Adipose tissue (tissue), 3 donors: ENCODE data around the gene CCDC157. TPM values are rescaled to one million over a fixed set of nuclear protein-coding genes. Genes with fewer than 3 reads are reported as not detected.
A peak's percentile ranks its signal among the peaks of the same experiment; 100 is the strongest.

ENCODE experiments used
- H3K27ac ChIP-seq: one replicate; pipeline ENCODE4 v1.5.1; 2013; ENCODE audit warnings: low read depth, low read length
- WGBS, 3 donors: extraction: QIAGEN DNeasy Blood & Tissue Kit; methylation state at CpG; one replicate each; pipeline ENCODE4 v1.1.7; 2013; 5-methylcytosine and 5-hydroxymethylcytosine counted together
- polyA plus RNA-seq, 3 donors: library from polyadenylated mRNA; stranded (reverse); fragments of 200-250 nt; gene quantifications; one replicate each; pipeline ENCODE4 v1.2.3, GENCODE V29; 2013
- donor health status: healthy with polysubstance abuse.
- donor health status: Bipolar disorder and iron deficiency.
- donor health status: healthy.

Gene CCDC157
- polyA plus RNA-seq, 3 donors = 1.3 to 1.5 (median 1.5) TPM

DNA sequence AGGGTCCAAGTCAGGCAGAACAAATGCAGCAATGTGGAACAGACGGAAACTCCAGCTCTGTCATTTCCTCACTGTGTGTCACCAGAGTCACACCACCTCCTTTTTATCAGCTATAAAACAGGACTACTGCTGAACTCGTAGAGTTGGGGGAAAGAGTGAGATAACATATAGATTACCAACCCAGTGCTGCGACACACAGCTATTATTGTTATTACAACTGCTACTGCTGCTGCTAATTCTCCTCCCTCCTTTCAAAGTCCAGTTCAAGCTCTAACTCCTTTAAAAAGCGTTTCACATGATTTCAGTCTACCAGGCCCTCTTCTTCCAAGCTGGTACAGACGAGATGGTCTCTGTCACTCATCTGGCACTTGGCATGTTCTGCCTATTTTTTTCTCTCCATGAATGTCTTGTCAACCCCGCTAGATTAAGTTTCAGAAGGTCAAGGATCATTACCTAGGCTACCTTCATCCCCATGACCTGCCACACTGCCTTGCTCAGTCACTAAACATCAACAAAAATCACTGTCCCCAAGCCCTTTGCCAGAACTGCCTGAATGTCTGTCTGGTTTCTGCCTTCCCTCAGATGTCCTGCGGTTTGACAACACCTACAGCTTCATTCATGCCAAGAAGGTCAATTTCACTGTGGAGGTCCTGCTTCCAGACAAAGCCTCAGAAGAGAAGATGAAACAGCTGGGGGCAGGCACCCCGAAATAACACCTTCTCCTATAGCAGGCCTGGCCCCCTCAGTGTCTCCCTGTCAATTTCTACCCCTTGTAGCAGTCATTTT lies 65.1 kb downstream of the CCDC157 start:
- 55 to 80% (median 79%) methylated on average over 8 of the region's 8 CpGs for WGBS, 3 donors
- H3K27ac ChIP-seq = no peak overlapping the region

DNA sequence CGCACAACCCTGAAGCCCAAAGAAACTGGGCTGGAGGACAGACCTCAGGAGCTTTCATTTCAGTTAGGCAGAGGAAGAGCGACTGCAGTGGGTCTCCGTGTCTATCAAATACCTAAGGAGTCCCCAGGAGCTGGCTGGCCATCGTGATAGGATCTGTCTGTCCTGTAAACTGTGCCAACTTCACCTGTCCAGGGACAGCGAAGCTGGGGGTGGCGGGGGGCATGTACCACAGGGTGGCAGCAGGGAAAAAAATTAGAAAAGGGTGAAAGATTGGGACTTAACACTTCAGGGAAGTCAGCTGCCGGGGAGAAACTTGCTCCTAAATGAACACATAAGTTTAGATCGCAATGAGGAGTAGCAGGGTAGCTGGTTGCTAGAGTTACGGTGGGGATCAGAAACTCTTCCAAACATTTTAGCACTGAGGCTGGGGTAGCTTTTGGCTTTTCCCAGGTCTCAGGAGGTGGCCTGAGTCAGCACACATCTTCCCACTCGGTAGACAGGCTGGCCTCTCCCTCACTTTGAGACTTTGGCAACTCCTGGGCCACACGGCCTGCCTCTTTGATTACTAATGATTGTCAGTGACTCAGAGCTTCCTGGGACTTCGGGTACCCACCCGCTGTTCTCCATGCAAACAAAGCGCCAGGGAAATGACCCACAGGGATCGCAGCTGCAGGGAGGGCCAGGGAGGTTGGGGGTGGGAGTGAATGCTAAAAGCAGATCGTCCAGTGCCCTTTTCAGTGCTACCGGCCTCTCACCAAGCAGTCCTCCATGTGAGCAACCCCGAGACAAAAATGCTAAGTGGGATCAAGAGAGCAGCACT lies 65.9 kb downstream of the CCDC157 start:
- WGBS, 3 donors = 29 to 42% (median 37%) methylated on average over 18 of the region's 18 CpGs
- H3K27ac ChIP-seq = no peak overlapping the region

DNA sequence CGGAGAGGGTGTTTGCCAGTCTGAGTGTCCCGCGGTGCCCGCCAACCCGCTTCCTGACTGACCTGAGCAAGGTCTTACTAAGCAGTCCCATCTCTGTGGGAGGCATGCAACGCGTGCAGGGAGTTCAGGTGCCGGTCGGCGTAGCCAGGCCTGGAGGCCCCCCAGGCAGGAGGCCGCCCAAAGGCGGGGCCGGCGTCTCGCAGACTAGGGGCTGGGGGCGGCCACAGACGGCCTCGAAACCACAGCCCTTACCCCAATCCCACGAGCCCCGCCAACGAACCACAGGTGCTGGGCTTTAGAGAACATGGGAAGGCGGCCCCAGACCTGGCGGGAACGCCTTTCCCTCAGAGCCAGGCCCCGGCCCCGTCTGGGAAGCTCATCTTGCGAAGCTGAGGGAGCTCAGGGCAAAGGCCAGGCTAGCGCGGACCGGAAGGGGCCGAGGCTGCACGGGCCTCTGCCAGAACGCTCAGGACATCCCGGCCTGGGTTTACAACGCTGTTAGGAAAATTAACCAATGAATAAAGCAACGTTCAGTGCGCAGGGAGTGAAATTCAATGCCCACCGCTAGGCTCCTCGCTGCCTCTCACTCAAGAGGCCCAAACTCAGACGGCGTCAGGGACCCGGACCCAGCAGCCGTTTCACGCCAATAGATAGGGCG lies 66.6 kb downstream of the CCDC157 start:
- WGBS, 3 donors = 0% methylated on average over 45 of the region's 45 CpGs
- H3K27ac ChIP-seq = peak overlapping the region; percentile 90

DNA sequence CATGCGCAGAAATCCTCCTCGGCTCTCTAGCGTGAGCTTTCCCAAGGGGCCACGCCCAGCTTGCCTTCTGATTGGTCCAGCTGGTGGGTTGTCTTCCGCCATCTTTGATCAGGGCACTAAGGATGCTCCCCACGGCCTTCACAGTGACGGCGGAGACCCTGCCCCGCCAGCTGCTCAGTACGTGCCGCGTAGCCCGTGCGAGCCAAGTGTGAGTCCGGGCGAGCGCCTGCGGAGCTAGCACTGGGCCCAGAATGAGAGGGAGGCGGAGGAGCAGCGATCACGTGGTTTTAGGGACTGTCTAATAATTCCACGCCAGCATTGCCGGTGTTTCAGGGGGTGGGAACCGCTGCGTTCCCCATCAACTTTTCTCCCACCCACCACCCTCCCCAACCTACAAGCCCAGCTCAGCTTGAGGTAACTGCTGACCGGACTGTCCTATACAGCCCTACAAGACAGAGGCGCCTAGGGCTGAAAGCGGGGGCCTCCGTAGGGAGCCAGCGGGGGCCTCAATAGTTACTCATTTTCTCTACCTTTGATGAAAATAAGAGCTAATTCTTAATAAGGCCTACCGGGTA lies 67.2 kb downstream of the CCDC157 start:
- WGBS, 3 donors = 2 to 3% (median 2%) methylated on average over 31 of the region's 31 CpGs
- H3K27ac ChIP-seq = peak overlapping the region; percentile 90

DNA sequence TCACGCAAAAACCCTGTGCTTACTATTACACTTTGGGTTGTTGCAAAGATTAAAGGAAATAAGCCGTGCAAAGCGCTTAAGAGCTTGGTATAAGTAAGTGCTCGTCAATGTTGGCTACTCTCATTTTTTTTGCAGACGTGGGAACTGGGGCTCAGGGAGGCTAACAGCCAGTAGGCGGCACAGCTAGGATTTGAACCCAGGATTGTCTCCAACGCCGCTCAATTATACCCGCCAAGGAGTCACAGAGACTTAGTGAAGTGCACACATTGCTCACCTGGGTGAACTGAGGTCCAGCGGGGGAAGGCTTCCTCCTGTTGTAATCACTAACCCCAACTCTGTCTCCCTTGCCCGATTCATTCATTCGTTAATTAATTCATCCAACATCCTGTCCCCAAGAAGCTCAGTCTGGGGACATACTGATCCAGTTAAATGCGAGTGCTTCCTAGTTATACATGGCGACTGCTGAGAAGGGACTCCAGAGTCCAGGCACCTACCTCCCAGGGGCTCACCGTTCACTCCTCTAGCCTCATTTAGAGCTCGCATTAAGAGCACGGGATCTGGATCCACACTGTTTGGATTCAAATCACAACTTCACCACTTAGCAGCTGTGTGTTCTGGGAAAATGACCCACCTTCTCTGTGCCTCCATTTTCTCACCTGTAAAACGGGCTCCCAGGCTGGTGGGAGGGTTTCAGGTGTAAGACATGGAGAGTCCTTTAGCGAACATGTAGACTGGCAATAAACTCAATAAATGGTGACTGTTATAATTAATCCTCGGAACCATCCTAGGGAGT lies 67.9 kb downstream of the CCDC157 start:
- 42 to 48% (median 43%) methylated on average over 20 of the region's 20 CpGs for WGBS, 3 donors
- no peak overlapping the region for H3K27ac ChIP-seq

DNA sequence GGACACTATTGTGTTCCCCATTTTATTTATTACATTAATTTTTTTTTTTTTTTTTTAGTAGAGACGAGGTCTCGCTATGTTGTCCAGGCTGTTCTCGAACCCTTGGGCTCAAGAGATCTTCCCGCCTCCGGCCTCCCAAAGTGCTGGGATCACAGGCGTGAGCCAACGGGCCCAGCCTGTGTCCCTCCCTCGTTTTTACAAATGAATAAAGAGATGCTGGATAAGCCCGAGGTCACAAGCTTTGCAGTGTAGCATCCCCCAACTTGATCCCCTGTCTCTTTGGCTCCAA lies 68.5 kb downstream of the CCDC157 start:
- H3K27ac ChIP-seq = no peak overlapping the region
- WGBS, 3 donors = 2 to 11% (median 9%) methylated on average over 9 of the region's 9 CpGs

DNA sequence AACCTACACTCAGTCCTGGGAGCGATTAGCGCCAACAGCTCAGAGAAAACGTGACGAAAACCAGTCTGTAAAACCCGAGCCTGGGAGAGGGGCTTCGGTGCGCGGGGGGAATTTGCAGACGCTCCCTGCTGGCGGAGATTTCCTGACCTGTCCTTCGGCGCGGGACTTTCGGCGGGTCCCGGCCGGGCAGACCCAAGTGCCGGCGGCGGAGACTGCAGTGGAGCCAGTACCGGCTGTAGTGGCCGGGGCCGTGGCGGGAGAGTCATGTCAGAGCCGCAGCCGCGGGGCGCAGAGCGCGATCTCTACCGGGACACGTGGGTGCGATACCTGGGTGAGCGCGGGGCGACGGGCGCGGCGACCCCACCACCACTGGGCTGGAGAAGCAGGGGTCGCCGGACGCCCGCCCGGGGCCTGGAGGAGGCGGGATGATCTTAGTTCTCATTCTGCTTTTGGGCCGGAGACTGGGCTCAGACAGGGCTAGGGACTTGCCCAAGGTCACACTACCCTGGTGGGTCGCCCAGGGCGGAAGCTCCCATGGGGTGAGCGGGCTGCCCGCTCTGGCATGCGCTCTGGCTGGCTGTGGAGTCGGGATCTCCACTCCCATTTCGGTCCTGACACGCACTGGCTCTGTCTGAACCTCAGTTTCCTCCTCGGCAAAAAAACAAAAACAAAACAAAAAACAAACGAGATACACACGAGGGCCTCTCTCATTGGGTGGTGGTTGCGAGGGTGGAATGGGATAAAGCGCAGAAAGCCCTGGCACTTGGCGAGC lies 69.0 kb downstream of the CCDC157 start, which contains the start of gene MTFP1:
MTFP1 (plus strand) TSS at position 153 of the 772 bp plus-strand sequence; CDS start at position 265, 112 bp downstream.
- 0 to 2% (median 2%) methylated on average over 55 to 61 of the region's 61 CpGs for WGBS, 3 donors
- H3K27ac ChIP-seq = peak within 1 kb of the TSS; percentile 19

Other genes starting within 250 kb of the CCDC157 start
- 100 to 1,000 TPM in 1 of 3 donors, 1 to 10 TPM in 1, under 1 TPM in 1; 0.60 to 117 (median 4.5) TPM for gene LIF, start 110.2 kb upstream of the CCDC157 start, polyA plus RNA-seq
- gene OSM, start 90.2 kb upstream of the CCDC157 start, polyA plus RNA-seq = 10 to 100 TPM in 1 of 3 donors, 1 to 10 TPM in 1, under 1 TPM in 1; 0.45 to 14.7 (median 7.7) TPM
- 10 to 100 TPM in 2 of 3 donors, 1 to 10 TPM in 1; 8.7 to 27.3 (median 19.3) TPM for gene CASTOR1, start 67.5 kb upstream of the CCDC157 start, polyA plus RNA-seq
- 10 to 100 TPM; 10.8 to 33.3 (median 17.8) TPM for gene TBC1D10A, start 30.1 kb upstream of the CCDC157 start, polyA plus RNA-seq
- gene SF3A1, start 113 bp upstream of the CCDC157 start, polyA plus RNA-seq = 10 to 100 TPM; 22.8 to 34.7 (median 24.9) TPM
- gene RNF215, start 30.4 kb downstream of the CCDC157 start, polyA plus RNA-seq = 10 to 100 TPM in 2 of 3 donors, 1 to 10 TPM in 1; 6.7 to 11.2 (median 11.1) TPM
- gene SEC14L2, start 40.0 kb downstream of the CCDC157 start, polyA plus RNA-seq = 1 to 10 TPM; 2.7 to 3.8 (median 3.6) TPM
- gene MTFP1, start 68.8 kb downstream of the CCDC157 start, polyA plus RNA-seq = 10 to 100 TPM; 12.7 to 20.4 (median 20.4) TPM
- gene SEC14L3, start 115.0 kb downstream of the CCDC157 start, polyA plus RNA-seq = not detected
- under 1 TPM in 2 of 3 donors, not detected in 1; 0.04 to 0.05 TPM for gene SEC14L4, start 148.7 kb downstream of the CCDC157 start, polyA plus RNA-seq
- gene SEC14L6, start 189.7 kb downstream of the CCDC157 start, polyA plus RNA-seq = 1 to 10 TPM in 1 of 3 donors, under 1 TPM in 2; 0.11 to 1.3 (median 0.37) TPM
- gene GAL3ST1, start 217.7 kb downstream of the CCDC157 start, polyA plus RNA-seq = 1 to 10 TPM in 1 of 3 donors, under 1 TPM in 2; 0.34 to 4.5 (median 0.58) TPM
- gene PES1, start 234.9 kb downstream of the CCDC157 start, polyA plus RNA-seq = 10 to 100 TPM; 45.1 to 56.0 (median 45.8) TPM